HG03135 (cell line): ENCODE results near the gene GALNT9.
"Not testable (repeated sequence)": the region's sequence is repeated elsewhere in the genome, so short reads cannot be mapped to it uniquely, and the experiment has no call there.

Experiments
- ATAC-seq: cut with Tn5 transposase; IDR thresholded peaks from one replicate; pipeline ENCODE4 v1.9.1; 2021; ENCODE audit warnings: mild to moderate bottlenecking, moderate library complexity; ENCODE audit not compliant: unreplicated experiment

Gene GALNT9

GRCh38 chr12:132358241-132359225 is 29.1 kb upstream of the GALNT9 start:
- ATAC-seq = not testable (repeated sequence)

- ATAC-seq = no peak
Observed at GRCh38 chr12:132357623-132358186, 28.3 kb upstream of the GALNT9 start.

- no peak for ATAC-seq
Observed at GRCh38 chr12:132356691-132357622, 27.6 kb upstream of the GALNT9 start.

GRCh38 chr12:132355742-132356681 is 26.6 kb upstream of the GALNT9 start:
- ATAC-seq = no peak

GRCh38 chr12:132354982-132355680 is 25.7 kb upstream of the GALNT9 start:
- ATAC-seq = no peak

- no peak for ATAC-seq
Observed at GRCh38 chr12:132354211-132354981, 25.0 kb upstream of the GALNT9 start.

GRCh38 chr12:132353811-132354210 is 24.4 kb upstream of the GALNT9 start:
- ATAC-seq = no peak

GRCh38 chr12:132352896-132353800 is 23.8 kb upstream of the GALNT9 start:
- no peak for ATAC-seq

- ATAC-seq = no peak
Observed at GRCh38 chr12:132351751-132352495, 22.5 kb upstream of the GALNT9 start.

- ATAC-seq = no peak
Observed at GRCh38 chr12:132349501-132350131, 20.2 kb upstream of the GALNT9 start.

GRCh38 chr12:132348176-132348575 is 18.8 kb upstream of the GALNT9 start:
- ATAC-seq = no peak

- ATAC-seq = no peak
Observed at GRCh38 chr12:132347176-132347855, 17.9 kb upstream of the GALNT9 start.

GRCh38 chr12:132346471-132347175 is 17.2 kb upstream of the GALNT9 start:
- ATAC-seq = no peak

- no peak for ATAC-seq
Observed at GRCh38 chr12:132345561-132346200, 16.3 kb upstream of the GALNT9 start.

- no peak for ATAC-seq
Observed at GRCh38 chr12:132345126-132345525, 15.7 kb upstream of the GALNT9 start.
